Measurements from ENCODE around the gene CCN5. TPM values are rescaled to one million over a fixed set of nuclear protein-coding genes. Genes with fewer than 3 reads are reported as not detected.

CCN5 gene
- total and polyA plus RNA-seq, 2 of the 8 experiments (the other 6 are each of a cell fraction or from before 2014, with no cell fraction given) = not detected

DNA sequence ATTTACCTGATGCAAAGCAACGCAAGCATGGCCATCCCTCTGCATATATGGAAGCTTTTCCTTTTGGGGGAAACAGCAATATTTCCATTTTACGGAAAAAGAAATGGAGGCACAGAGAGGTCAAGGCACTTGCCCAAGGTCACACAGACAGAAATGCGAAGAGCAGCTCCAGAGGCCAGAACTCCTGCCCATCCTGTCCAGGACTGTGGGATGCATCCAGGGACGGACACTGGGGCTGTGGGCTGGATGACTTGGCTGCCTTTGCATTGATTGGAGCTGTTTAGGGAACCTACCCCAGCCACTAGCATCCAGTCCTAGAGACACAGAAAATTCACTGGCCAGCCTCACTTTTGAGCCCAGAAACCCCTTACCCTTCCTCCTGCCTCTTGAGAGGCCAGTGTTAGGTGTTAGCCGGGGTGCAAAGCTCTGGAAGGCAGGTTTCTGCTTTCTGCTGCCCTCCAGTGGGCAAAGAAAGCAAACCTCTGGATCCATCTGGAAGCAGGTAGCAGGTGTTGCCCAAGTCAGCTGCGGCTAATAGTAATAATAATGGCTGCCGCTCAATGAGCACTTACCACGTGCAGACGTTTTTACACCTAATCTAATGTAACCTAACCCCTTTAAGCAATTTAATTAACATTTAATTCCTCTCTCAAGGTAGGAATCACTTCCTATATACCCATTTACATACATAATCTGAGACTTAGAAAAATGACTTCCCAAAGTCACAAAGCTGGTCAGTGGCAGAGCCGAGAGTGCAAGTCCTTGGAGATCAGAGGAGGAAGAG is 31.7 kb upstream of the CCN5 start (continued):
- TF ChIP-seq, protein P1, sequence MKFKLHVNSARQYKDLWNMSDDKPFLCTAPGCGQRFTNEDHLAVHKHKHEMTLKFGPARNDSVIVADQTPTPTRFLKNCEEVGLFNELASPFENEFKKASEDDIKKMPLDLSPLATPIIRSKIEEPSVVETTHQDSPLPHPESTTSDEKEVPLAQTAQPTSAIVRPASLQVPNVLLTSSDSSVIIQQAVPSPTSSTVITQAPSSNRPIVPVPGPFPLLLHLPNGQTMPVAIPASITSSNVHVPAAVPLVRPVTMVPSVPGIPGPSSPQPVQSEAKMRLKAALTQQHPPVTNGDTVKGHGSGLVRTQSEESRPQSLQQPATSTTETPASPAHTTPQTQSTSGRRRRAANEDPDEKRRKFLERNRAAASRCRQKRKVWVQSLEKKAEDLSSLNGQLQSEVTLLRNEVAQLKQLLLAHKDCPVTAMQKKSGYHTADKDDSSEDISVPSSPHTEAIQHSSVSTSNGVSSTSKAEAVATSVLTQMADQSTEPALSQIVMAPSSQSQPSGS (IDR thresholded peaks at IDR 0.05; ENCODE audit: low read length) = peak; percentile 21; the same call in 1 of the 2 replicates
- TF ChIP-seq, protein P2, sequence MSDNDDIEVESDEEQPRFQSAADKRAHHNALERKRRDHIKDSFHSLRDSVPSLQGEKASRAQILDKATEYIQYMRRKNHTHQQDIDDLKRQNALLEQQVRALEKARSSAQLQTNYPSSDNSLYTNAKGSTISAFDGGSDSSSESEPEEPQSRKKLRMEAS (IDR thresholded peaks at IDR 0.05) = peak; percentile 63
- TF ChIP-seq TAF1 (IDR thresholded peaks at IDR 0.05; ENCODE audit: low read depth, low read length) = no peak
- TF ChIP-seq, protein P3, sequence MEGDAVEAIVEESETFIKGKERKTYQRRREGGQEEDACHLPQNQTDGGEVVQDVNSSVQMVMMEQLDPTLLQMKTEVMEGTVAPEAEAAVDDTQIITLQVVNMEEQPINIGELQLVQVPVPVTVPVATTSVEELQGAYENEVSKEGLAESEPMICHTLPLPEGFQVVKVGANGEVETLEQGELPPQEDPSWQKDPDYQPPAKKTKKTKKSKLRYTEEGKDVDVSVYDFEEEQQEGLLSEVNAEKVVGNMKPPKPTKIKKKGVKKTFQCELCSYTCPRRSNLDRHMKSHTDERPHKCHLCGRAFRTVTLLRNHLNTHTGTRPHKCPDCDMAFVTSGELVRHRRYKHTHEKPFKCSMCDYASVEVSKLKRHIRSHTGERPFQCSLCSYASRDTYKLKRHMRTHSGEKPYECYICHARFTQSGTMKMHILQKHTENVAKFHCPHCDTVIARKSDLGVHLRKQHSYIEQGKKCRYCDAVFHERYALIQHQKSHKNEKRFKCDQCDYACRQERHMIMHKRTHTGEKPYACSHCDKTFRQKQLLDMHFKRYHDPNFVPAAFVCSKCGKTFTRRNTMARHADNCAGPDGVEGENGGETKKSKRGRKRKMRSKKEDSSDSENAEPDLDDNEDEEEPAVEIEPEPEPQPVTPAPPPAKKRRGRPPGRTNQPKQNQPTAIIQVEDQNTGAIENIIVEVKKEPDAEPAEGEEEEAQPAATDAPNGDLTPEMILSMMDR (IDR thresholded peaks at IDR 0.05; ENCODE audit: control extremely low read depth in 1 of 3, insufficient read depth in 1 of 3, low read depth in 1 of 3, low read length in 3 of 3) = peak; percentile 61 to 86 (median 81)
- TF ChIP-seq SIN3A (conservative IDR thresholded peaks at IDR 0.05 in 1 of 2, IDR thresholded peaks at IDR 0.05 in 1 of 2; ENCODE audit: low read depth in 1 of 2, low read length in 2 of 2) = peak in 1 of 2 experiments; percentile 75; a peak in 1 of 4 replicates
- TF ChIP-seq YY1 (IDR thresholded peaks at IDR 0.05; ENCODE audit: low read depth, low read length) = peak; percentile 92
- no peak for TF ChIP-seq NRF1 (IDR thresholded peaks at IDR 0.05; ENCODE audit: low read depth, low read length)
- no peak for TF ChIP-seq POLR2A (IDR thresholded peaks at IDR 0.05; ENCODE audit: control extremely low read depth in 1 of 2, low read depth in 2 of 2, low read length in 2 of 2)
- peak; percentile 91 for TF ChIP-seq CEBPB (IDR thresholded peaks at IDR 0.05; ENCODE audit: low read depth, low read length)
- 0 out of 2 replicates have a peak, but pooled peaks have one; percentile 29 for TF ChIP-seq RBBP5 (IDR thresholded peaks at IDR 0.05; ENCODE audit: borderline replicate concordance, low read depth, low read length)
- peak; percentile 75 to 83 for TF ChIP-seq RAD21 (IDR thresholded peaks at IDR 0.05 in 1 of 2, conservative IDR thresholded peaks at IDR 0.05 in 1 of 2; ENCODE audit: low read depth in 2 of 2, low read length in 2 of 2)

Data from H1 (cell line).